Activated T-cell treated with anti-CD3 and anti-CD28 coated beads, Interleukin-2, amount 50 U/mL, for 4 hours (primary cell): Measurements from ENCODE around the gene TMEM53. TPM values are rescaled to one million over a fixed set of nuclear protein-coding genes. Genes with fewer than 3 reads are reported as not detected.
A peak's percentile ranks its signal among the peaks of the same experiment; 100 is the strongest.

Experiments used
- ATAC-seq, 2 donors: fragments of 200-7000 bp; cut with Tn5 transposase; one replicate each; pipeline ENCODE4 v1.10.0; 2021
- DNase-seq: peaks from one replicate; pipeline ENCODE4 v3.0.0-alpha.2; 2020
- H3K27me3 Mint-ChIP-seq: one replicate; pipeline ENCODE4 v1.8.0; 2021; ENCODE audit warnings: low read depth, mixed read lengths
- H3K36me3 Mint-ChIP-seq: one replicate; pipeline ENCODE4 v1.8.0; 2022; ENCODE audit warnings: mixed read lengths; ENCODE audit not compliant: insufficient read depth
- H3K4me1 Mint-ChIP-seq: one replicate; pipeline ENCODE4 v1.8.0; 2021; ENCODE audit warnings: low read depth, mixed read lengths
- H3K4me3 Mint-ChIP-seq: one replicate; pipeline ENCODE4 v1.8.0; 2021; ENCODE audit warnings: mild to moderate bottlenecking, moderate library complexity, mixed read lengths
- H3K9me3 Mint-ChIP-seq: one replicate; pipeline ENCODE4 v1.8.0; 2021; ENCODE audit warnings: mixed read lengths
- total RNA-seq, 3 donors: library from RNA; stranded (reverse); gene quantifications; one replicate each; pipeline ENCODE4 v1.2.1, GENCODE V29; 2021

TMEM53 gene
- total RNA-seq, 3 donors from 2014 or later = 1.8 to 3.6 (median 2.2) TPM

DNA sequence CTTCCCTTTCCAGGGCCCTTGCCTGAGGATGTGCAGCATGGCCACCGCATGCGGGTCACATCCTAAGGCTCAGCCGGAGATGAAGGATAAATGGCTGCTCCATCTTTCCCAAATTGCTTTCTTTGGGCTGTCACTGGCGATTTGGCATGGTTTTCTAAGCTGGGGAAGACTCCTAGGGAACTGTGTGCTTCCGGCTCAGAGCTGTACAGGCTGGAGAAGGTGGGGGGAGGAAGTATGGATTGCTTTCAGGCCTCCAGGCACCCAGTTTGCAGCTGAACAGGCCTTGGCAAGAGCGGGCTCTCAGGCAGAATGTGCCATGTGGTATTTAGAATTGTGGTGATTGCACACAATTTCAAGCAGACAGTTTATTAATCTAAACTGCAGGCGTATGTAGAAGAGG, 48.9 kb downstream of the TMEM53 start:
- Mint-ChIP-seq H3K4me1 (peaks cover under 1% of the 10 kb centered on the region), H3K9me3 (no peaks in the 10 kb centered on the region), H3K4me3 (no peak overlapping the region)

DNA sequence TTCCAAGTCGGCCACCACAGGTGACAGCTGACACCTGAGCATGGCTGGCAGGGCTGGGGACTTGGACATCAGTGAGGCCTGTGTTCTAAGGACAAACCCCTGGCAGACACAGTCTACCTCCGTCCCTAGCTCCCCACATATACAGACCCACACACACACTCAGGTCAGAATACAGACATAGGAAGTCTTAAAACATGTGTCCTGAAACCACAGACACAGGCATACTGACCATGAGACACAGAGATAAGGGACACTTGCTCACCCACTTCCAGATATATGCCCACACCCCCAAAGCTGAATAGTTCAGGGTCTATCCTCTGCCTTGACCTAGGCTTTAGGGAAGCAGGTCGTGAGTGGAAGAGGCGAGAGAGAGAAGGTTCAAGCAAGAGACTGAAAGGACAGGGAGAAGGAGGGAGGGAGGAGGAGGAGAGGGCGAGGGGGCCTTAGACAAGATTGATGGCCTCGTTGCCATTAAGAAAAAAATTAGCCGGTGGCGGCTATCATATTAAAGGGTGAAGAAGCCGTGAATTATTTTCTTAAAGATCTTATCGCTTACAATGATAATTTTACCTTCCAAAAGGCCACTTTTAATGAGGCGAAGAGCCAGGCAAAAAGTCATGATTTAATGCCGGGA, 49.9 kb downstream of the TMEM53 start:
- no peaks in the 10 kb centered on the region for H3K4me1 Mint-ChIP-seq

More for the DNA sequence above, 48.9 kb downstream of the TMEM53 start:
- Mint-ChIP-seq H3K36me3 (no peaks in the 10 kb centered on the region), H3K27me3 (no peaks in the 10 kb centered on the region)
- DNase-seq (no peak), ATAC-seq (no peak)

DNA sequence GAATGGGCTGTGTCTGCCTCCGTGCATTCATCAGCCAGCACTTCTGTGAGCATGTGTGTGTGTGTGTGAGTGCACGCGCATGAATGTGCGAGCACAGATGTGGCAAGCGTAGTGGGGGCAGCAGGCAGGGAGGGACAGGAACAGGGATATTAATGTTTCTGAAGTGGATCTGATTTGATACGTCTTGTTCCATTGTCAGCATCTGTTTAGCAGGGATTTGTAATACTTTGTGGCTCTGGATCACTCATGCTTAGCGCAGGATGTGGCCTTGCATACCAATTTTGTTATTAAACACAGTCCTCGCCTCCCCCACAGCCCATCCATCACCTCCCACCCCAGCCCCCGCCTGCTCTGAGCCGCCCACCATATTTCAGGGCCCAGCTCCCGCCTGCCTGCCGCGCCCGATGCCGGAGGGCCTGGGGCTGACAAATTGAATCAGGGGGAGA, 52.4 kb downstream of the TMEM53 start:
- DNase-seq (no peak), ATAC-seq (no peak)
- H3K36me3 Mint-ChIP-seq = no peaks in the 10 kb centered on the region
- H3K9me3 Mint-ChIP-seq = no peaks in the 10 kb centered on the region
- H3K4me3 Mint-ChIP-seq = no peak overlapping the region
- no peaks in the 10 kb centered on the region for H3K4me1 Mint-ChIP-seq
- no peaks in the 10 kb centered on the region for H3K27me3 Mint-ChIP-seq

More for the DNA sequence above, 49.9 kb downstream of the TMEM53 start:
- Mint-ChIP-seq H3K27me3 (no peaks in the 10 kb centered on the region), H3K36me3 (no peaks in the 10 kb centered on the region), H3K9me3 (no peaks in the 10 kb centered on the region), H3K4me3 (no peak overlapping the region)
- ATAC-seq (no peak), DNase-seq (no peak)

DNA sequence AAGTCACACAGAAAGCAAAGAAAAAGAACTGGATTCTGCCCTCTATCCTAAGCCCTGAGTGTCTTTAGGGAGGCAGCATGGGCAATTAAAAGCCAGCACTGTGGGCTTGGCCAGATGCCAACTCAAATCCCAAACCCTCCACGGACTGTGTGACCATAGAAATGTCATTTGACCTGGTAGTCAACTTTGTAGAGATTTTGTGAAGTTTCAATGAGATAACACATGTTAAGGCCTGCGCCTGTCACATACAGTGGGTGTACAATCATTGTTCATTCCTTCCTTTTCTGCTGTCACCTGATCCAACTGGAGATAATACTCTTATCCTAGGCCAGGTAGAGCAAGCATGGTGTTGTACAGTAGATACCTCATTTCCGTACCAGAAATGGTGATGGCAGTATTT, 54.2 kb downstream of the TMEM53 start:
- Mint-ChIP-seq H3K4me3 (no peak overlapping the region), H3K36me3 (no peaks in the 10 kb centered on the region), H3K4me1 (no peaks in the 10 kb centered on the region), H3K27me3 (no peaks in the 10 kb centered on the region), H3K9me3 (no peaks in the 10 kb centered on the region)
- DNase-seq (no peak), ATAC-seq (no peak)

DNA sequence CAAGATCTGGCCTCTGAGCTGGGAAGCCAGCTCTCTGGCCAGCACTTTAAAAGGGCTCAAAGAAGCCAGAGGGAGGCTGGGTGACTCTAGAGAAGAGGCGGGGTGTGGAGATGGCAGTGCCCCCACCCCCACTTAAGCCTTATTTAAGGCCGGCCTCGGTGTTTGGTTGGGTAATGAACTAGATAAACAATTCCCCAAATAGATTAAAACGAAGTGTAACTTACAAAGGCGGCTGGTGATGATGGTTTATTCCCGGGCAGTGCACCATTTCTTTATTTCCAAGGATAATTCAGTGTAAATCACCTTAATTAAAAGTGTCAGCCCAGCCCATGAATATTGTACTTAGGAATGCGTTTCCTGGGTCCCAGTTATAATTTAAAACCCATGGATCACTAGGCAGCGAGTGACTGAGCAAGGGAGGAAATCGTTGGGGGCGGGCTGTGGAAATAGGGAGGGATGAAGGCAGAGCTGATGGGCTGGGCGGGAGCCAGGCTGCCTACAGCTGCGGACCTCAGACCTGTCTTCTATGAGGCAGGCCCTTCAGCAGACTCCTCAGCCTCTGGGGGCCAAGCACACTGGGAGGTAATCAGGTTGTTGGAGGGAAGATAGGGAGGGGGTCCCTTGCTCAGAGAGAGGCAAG, 54.9 kb downstream of the TMEM53 start:
- no peaks in the 10 kb centered on the region for H3K4me1 Mint-ChIP-seq
- no peaks in the 10 kb centered on the region for H3K27me3 Mint-ChIP-seq
- ATAC-seq (no peak), DNase-seq (no peak)
- no peaks in the 10 kb centered on the region for H3K9me3 Mint-ChIP-seq
- H3K36me3 Mint-ChIP-seq = no peaks in the 10 kb centered on the region
- no peak overlapping the region for H3K4me3 Mint-ChIP-seq

DNA sequence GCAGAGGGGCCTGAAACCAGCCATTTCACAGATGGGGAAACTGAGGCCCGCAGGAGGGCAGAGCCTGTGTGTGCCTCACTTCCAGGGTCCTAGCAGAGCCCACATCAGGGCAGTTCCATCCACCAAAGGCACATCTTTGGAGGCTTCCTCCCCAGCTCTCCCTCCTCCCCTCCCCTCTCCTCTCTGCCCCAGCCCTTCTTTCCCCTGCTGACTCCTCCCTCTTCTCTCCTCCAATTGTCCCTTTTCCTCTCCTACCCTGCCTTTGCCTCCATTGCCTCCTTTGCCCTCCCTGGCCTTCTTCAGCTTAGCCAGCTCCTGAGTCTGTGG, 56.6 kb downstream of the TMEM53 start:
- no peaks in the 10 kb centered on the region for H3K36me3 Mint-ChIP-seq
- ATAC-seq (no peak), DNase-seq (no peak)
- no peak overlapping the region for H3K4me3 Mint-ChIP-seq
- no peaks in the 10 kb centered on the region for H3K27me3 Mint-ChIP-seq
- H3K4me1 Mint-ChIP-seq = no peaks in the 10 kb centered on the region
- H3K9me3 Mint-ChIP-seq = no peaks in the 10 kb centered on the region

DNA sequence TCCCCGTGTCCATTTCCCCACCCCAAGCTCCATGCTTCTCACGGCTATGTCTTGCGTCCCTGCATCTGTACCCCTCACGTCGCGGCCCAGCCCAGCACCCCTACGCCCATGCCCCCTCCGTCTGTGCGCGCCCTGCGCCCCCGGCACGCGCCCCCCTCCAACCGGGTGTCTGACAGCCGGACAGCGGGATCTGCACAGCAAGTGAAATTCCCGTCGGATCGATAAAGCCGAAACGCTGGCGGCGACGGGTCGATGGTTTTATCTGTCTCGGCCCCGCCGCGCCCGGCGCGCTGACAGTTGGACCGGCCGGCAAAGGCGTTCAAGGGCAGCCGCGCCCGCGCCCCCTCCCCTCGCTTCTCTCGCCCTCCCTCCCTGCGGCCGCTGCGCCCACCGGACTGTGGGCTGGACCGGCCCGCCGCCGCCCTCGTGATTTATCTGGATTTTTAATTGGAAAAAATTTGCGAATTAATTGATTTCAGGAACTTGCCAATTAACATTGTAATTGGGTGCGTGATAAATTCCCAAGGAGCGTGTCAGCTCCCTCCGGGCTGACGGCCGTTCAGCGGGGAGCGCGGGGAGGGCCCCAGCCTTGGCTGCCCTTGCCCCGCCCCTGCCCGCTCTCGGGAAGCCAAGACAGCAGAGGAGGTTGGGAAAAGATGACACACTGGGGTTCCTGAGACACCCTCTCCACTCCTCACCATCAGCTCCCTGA, 57.1 kb downstream of the TMEM53 start:
- Mint-ChIP-seq H3K4me3 (no peak overlapping the region), H3K36me3 (no peaks in the 10 kb centered on the region), H3K9me3 (no peaks in the 10 kb centered on the region), H3K4me1 (no peaks in the 10 kb centered on the region), H3K27me3 (no peaks in the 10 kb centered on the region)
- ATAC-seq = no peak
- no peak for DNase-seq

DNA sequence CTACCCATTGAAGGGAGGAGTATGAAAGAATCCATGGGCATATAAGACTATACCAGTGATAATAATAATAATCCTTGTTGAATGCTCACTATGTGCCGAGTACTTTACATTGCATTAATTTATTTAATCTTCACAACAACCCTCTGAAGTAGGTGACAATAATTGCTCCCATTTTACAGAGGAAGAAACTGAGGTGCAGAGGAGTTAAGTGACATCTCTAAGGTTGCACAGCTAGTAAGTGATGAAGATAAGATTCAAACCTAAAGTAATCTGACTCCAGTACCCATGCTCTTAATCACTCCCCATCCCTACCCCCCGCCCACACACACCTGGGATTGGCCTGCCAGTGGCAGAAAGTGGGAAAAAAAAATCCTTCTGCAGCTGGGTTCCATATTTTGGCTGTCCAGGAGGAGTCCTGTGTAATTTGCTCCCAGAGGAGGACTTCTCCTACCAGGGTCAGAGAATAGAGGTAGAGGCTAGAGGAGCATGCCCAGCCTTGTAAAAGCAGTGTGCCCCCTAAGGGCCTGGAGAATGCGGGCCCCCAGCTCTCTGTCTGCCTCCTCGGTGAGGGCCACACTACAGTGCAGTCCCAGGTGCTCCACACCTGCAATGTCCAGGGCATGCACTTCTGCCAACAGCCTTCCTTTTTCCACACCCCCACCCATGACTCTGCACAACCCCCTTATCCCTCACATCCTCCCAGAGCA, 57.8 kb downstream of the TMEM53 start:
- ATAC-seq (no peak), DNase-seq (no peak)
- no peaks in the 10 kb centered on the region for H3K9me3 Mint-ChIP-seq
- H3K4me1 Mint-ChIP-seq = no peaks in the 10 kb centered on the region
- H3K4me3 Mint-ChIP-seq = no peak overlapping the region
- H3K36me3 Mint-ChIP-seq = no peaks in the 10 kb centered on the region
- no peaks in the 10 kb centered on the region for H3K27me3 Mint-ChIP-seq

DNA sequence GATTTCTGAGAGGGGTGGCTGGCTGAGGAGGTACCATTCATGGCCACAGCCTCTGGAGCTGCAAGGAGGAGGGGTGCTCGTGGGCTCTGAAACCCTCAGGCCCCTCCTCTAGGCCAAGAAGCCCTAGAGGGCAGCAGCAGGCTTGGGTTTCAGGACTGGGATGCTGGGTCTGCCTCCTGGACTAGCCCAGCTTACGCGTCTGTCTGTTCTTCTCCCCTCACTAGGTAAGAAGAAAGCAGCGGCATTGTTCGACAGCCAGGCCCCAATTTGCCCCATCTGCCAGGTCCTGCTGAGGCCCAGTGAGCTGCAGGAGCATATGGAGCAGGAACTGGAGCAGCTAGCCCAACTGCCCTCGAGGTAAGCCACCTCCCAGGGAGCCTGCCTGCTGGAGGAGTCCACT, 60.3 kb downstream of the TMEM53 start:
- ATAC-seq (no peak), DNase-seq (no peak)
- no peak overlapping the region for H3K4me3 Mint-ChIP-seq
- H3K36me3 Mint-ChIP-seq = no peaks in the 10 kb centered on the region
- H3K9me3 Mint-ChIP-seq = no peaks in the 10 kb centered on the region
- H3K27me3 Mint-ChIP-seq = peaks cover 2% of the 10 kb centered on the region
- no peaks in the 10 kb centered on the region for H3K4me1 Mint-ChIP-seq

DNA sequence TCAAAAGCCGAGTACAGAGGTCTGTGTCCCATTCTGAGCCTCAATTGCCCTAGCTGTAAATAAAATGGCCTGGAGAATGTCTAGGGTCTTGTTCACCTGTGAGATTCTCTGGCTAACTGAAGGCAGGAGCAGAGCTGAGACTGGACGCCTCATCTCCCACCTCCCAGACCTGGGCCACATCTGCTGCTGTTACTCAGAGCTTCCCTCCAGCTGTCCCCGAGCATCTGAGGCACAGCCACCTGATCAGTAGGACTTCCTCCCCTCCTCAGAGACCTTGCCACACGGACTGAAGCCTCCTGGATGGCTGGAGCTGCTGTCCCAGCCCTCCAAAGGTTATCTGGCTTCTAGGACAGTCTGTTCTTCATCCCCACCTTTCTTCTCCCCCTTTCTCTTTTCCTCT, 62.4 kb downstream of the TMEM53 start:
- ATAC-seq (no peak), DNase-seq (no peak)
- Mint-ChIP-seq H3K4me3 (no peak overlapping the region), H3K9me3 (no peaks in the 10 kb centered on the region), H3K27me3 (peaks cover 9% of the 10 kb centered on the region), H3K36me3 (no peaks in the 10 kb centered on the region), H3K4me1 (no peaks in the 10 kb centered on the region)

DNA sequence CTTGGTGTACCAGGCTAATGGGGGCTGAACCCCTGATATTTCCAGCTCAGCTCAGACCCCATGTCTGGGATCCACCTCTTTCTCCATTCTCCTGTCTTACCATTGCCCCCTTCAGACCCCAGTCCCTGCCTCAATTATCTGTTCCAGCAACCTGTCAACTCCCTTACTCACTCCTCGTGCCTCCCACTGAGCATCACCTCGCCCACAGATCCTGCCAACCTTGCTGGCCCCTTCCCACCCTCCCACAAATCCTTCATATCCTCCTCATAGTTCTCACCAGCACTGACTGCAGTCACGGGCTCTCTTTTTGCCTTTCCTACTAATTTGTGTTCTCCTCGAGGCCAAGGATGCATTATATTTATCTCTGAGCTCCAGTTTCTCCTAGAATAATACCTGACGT, 62.9 kb downstream of the TMEM53 start:
- Mint-ChIP-seq H3K4me1 (no peaks in the 10 kb centered on the region), H3K9me3 (no peaks in the 10 kb centered on the region), H3K36me3 (no peaks in the 10 kb centered on the region), H3K4me3 (no peak overlapping the region), H3K27me3 (peaks cover 9% of the 10 kb centered on the region)
- ATAC-seq (no peak), DNase-seq (no peak)

DNA sequence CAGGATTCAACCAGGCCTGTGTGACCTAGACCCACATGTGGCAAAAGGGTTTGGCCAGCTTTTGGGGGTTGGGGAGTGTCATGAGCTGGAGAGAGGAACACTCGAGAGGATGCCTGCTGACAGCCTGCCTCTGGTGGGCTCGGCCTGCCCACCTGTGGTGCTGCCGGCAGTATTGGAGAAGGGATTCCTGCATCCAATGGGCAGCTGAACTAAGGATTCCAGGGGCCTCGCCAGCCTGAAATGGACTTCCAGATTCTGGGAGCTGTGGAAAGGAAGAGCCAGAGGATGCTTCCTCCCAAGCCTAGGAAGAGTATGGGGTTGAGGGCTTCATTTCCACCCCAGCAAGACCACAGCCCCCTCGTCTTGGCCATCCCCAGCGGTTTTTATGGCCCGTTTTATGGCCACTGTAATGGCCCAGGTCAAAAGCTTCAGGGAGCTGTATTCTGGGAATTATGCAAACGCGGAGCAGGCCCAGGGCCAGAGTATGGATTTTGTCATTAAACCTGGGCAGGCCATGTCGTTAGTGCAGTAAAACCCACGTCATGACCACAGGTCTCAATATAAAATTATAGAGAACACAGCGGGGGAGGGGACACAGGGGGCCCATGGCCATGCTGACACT, 63.6 kb downstream of the TMEM53 start:
- H3K27me3 Mint-ChIP-seq = peaks cover 9% of the 10 kb centered on the region
- H3K4me3 Mint-ChIP-seq = no peak overlapping the region
- no peaks in the 10 kb centered on the region for H3K36me3 Mint-ChIP-seq
- ATAC-seq = no peak
- H3K4me1 Mint-ChIP-seq = no peaks in the 10 kb centered on the region
- no peaks in the 10 kb centered on the region for H3K9me3 Mint-ChIP-seq
- DNase-seq = no peak

DNA sequence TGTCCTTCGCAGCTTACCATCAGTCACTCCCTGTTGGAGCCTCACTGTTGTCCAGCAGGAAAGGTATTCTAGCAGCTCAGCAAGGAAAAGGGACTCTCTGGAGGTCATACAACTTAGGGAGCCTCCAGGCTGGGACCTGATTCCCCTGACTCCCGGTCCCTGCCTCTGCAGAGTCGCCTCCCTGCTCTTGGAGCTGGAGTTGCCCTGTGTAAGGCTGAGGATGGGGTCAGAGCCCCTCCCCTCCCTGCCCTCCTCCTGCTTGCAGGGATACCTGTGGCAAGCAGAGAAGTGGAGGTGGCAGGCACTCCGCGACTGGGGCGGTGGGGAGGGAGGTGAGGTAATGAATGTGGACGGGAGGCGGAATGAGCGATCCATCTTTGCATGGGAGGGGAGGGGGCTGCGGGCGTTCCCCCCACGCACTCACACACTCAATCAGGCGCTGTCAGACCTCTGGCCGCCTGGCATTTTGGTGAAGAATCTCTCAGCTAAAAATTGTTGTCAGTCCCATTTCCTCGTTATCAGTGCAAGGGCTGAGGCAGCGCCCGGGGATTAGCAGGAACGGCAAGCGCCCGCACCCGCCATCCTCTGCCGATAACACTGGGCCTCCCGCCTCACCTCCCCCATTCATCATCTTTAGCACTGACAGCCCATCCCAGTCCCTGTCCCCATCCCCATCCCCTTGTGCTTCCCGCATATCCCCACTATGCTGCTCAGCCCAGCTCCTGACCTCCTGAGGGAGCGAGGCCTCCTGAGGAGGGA, 64.3 kb downstream of the TMEM53 start:
- no peak overlapping the region for H3K4me3 Mint-ChIP-seq
- no peaks in the 10 kb centered on the region for H3K36me3 Mint-ChIP-seq
- no peaks in the 10 kb centered on the region for H3K9me3 Mint-ChIP-seq
- no peak for DNase-seq
- ATAC-seq = no peak
- H3K4me1 Mint-ChIP-seq = no peaks in the 10 kb centered on the region
- peaks cover 9% of the 10 kb centered on the region for H3K27me3 Mint-ChIP-seq

DNA sequence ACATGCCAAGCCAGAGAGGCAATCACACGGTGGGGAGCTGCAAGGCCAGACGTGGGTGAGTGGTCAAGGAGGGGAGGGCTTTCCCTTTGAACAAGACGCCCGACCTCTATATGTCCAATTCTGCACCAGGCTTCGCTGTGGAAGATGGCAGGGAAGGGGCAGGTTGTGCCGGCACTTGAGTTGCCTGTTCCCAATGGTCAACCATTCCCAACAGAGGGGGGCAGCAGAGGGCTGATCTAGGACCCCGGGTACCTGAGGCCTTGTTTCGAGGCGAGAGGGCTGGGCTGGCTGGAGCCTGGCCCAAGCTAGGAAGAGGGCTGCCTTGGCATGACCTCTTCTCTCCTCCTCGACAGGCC, 64.9 kb downstream of the TMEM53 start:
- Mint-ChIP-seq H3K9me3 (no peaks in the 10 kb centered on the region), H3K36me3 (no peaks in the 10 kb centered on the region), H3K4me1 (no peaks in the 10 kb centered on the region), H3K27me3 (peaks cover 9% of the 10 kb centered on the region), H3K4me3 (no peak overlapping the region)
- DNase-seq = peak; percentile 26
- no peak for ATAC-seq
